Measurements from ENCODE around the gene ABCD1. TPM values are rescaled to one million over a fixed set of nuclear protein-coding genes. Genes with fewer than 3 reads are reported as not detected.

The ABCD1 gene
- total RNA-seq, 2 experiments from 2014 or later: 8.6 to 9.2 TPM

- ATAC-seq (ENCODE audit: poor library complexity) (no peak), DNase-seq (no peak)
- no peaks in the 10 kb centered on the region for H3K9me3 Mint-ChIP-seq
- intact Hi-C loops (cut with DNase I, micrococcal nuclease): no loop called here
- H3K4me3 ChIP-seq (ENCODE audit: low read length): no peak overlapping the region
- H3K27ac ChIP-seq (ENCODE audit: low read depth in 1 of 2, low read length in 2 of 2): no peak overlapping the region
- POLR2A ChIA-PET: interaction anchor here (1.1 kb wide), 1 partner anchor 125 kb away, joined by 3 read pairs; no protein-coding TSS in a partner anchor
- peaks cover 5% of the 10 kb centered on the region for H3K27me3 Mint-ChIP-seq
- peaks cover 5% of the 10 kb centered on the region for H3K4me1 Mint-ChIP-seq (ENCODE audit: low read depth)
- H3K4me3 Mint-ChIP-seq: no peak overlapping the region
- peaks cover 7% of the 10 kb centered on the region for H3K36me3 ChIP-seq (ENCODE audit: insufficient read depth, low read length)
- H3K4me1 ChIP-seq (ENCODE audit: insufficient read depth, low read length): no peaks in the 10 kb centered on the region
- CTCF ChIA-PET: no interaction called here
- TF ChIP-seq CTCF (IDR thresholded peaks at IDR 0.05): no peak
- H3K27me3 ChIP-seq (ENCODE audit: control insufficient read depth in 1 of 2, insufficient read depth in 2 of 2, low read length in 2 of 2): peaks cover 0 to 4% of the 10 kb centered on the region in 2 experiments
- H3K9me3 ChIP-seq (ENCODE audit: control insufficient read depth in 1 of 2, insufficient read depth in 1 of 2, low read length in 2 of 2): peaks cover 0 to 6% of the 10 kb centered on the region in 2 experiments
- H3K27ac Mint-ChIP-seq: no peak overlapping the region
- H3K36me3 Mint-ChIP-seq (ENCODE audit: low read depth): peaks cover 8% of the 10 kb centered on the region
These were observed 57.7 kb downstream of the ABCD1 start for GRCh38 chrX:153782313-153782712.

DNA sequence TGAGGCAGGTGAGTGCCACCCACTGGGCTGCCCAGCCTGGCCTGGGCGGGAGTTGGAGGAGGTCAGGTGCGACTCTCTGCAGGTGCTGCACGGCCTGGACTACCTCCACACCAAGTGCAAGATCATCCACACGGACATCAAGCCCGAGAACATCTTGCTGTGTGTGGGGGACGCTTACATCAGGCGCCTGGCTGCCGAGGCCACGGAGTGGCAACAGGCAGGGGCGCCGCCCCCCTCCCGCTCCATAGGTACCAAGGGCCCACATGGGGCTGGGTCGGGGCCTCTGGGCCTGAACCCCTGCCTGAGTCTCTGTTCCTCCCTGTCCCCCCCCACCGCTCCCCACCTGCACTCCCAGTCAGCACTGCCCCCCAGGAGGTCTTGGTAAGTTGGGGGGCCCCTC lies 58.2 kb downstream of the ABCD1 start:
- peaks cover 0 to 6% of the 10 kb centered on the region in 2 experiments for H3K9me3 ChIP-seq (ENCODE audit: control insufficient read depth in 1 of 2, insufficient read depth in 1 of 2, low read length in 2 of 2)
- intact Hi-C loops (cut with DNase I, micrococcal nuclease): no loop called here
- DNase-seq (no peak), ATAC-seq (ENCODE audit: poor library complexity) (no peak)
- no peak overlapping the region for H3K4me3 ChIP-seq (ENCODE audit: low read length)
- Mint-ChIP-seq H3K9me3 (no peaks in the 10 kb centered on the region), H3K36me3 (ENCODE audit: low read depth) (peaks cover 8% of the 10 kb centered on the region), H3K27me3 (peaks cover 5% of the 10 kb centered on the region), H3K27ac (no peak overlapping the region), H3K4me1 (ENCODE audit: low read depth) (peaks cover 5% of the 10 kb centered on the region), H3K4me3 (no peak overlapping the region)
- H3K27ac ChIP-seq (ENCODE audit: low read depth in 1 of 2, low read length in 2 of 2): no peak overlapping the region
- peaks cover 0 to 4% of the 10 kb centered on the region in 2 experiments for H3K27me3 ChIP-seq (ENCODE audit: control insufficient read depth in 1 of 2, insufficient read depth in 2 of 2, low read length in 2 of 2)
- ChIA-PET CTCF (no interaction called here), POLR2A (no interaction called here)
- peaks cover 12% of the 10 kb centered on the region for H3K36me3 ChIP-seq (ENCODE audit: insufficient read depth, low read length)
- no peaks in the 10 kb centered on the region for H3K4me1 ChIP-seq (ENCODE audit: insufficient read depth, low read length)
- no peak for TF ChIP-seq CTCF (IDR thresholded peaks at IDR 0.05)

DNA sequence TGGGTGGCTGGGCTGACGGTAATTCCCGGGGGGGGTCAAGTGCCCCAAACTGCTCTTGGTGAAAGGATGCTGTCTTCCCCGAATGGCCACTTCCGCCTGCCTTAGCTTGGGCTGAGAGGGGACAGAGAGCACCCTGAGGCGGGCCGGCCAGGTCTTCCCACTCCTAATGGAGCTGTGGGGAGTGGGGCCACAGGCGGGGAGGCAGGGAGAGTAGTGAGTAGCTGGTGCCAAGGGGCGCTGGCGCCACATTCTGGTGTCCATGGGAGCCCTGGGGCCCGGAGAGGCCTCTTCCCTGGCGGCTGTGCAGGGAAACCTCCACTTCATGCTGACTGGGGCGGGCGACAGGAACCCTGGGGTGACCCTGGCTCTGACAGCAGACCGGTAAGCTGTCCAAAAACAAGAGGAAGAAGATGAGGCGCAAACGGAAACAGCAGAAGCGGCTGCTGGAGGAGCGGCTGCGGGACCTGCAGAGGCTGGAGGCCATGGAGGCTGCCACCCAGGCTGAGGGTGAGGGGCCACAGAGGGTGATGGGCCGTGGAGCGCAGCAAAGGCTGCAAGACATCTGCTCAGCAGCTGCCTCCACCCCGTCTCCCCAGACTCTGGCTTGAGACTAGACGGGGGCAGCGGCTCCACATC lies 58.8 kb downstream of the ABCD1 start:
- no peak overlapping the region for H3K4me3 ChIP-seq (ENCODE audit: low read length)
- TF ChIP-seq CTCF (IDR thresholded peaks at IDR 0.05): no peak
- Mint-ChIP-seq H3K36me3 (ENCODE audit: low read depth) (peaks cover 8% of the 10 kb centered on the region), H3K4me3 (no peak overlapping the region), H3K27ac (no peak overlapping the region), H3K4me1 (ENCODE audit: low read depth) (peaks cover 5% of the 10 kb centered on the region), H3K27me3 (peaks cover 5% of the 10 kb centered on the region), H3K9me3 (no peaks in the 10 kb centered on the region)
- DNase-seq: no peak
- ChIA-PET POLR2A (no interaction called here), CTCF (no interaction called here)
- H3K27me3 ChIP-seq (ENCODE audit: control insufficient read depth in 1 of 2, insufficient read depth in 2 of 2, low read length in 2 of 2): peaks cover 0 to 4% of the 10 kb centered on the region in 2 experiments
- no peaks in the 10 kb centered on the region for H3K4me1 ChIP-seq (ENCODE audit: insufficient read depth, low read length)
- peaks cover 16% of the 10 kb centered on the region for H3K36me3 ChIP-seq (ENCODE audit: insufficient read depth, low read length)
- H3K27ac ChIP-seq (ENCODE audit: low read depth in 1 of 2, low read length in 2 of 2): no peak overlapping the region
- intact Hi-C loops (cut with DNase I, micrococcal nuclease): no loop called here
- no peak for ATAC-seq (ENCODE audit: poor library complexity)
- H3K9me3 ChIP-seq (ENCODE audit: control insufficient read depth in 1 of 2, insufficient read depth in 1 of 2, low read length in 2 of 2): peaks cover 0 to 6% of the 10 kb centered on the region in 2 experiments

Data from CD4-positive, alpha-beta T cell (primary cell).